Measurements from ENCODE around the gene SKI.

SKI gene

GRCh38 chr1:2194319-2194897 is 33.7 kb upstream of the SKI start, which contains the start of gene FAAP20:
Gene FAAP20 (minus strand): TSS chr1:2194772. CDS start chr1:2194749, 23 bp downstream.
- H3K4me1 ChIP-seq (ENCODE audit: control insufficient read depth, insufficient read depth, low read length, poor library complexity, severe bottlenecking), result peaks cover 40% of the 10 kb centered on the region
- H3K27ac ChIP-seq (ENCODE audit: insufficient read depth, low read length, poor library complexity, severe bottlenecking), result peak within 1 kb of the TSS; percentile 84
- peak in 2 of 3 donors; percentile 63 for DNase-seq
- H3K9me3 ChIP-seq (ENCODE audit: control insufficient read depth, low read length), result no peaks in the 10 kb centered on the region
- no peaks in the 10 kb centered on the region for H3K36me3 ChIP-seq (ENCODE audit: control insufficient read depth, insufficient read depth, low read length)
- H3K27me3 ChIP-seq (replicated peaks; ENCODE audit: control insufficient read depth, insufficient read depth, low read length, poor library complexity, severe bottlenecking), result no peaks in the 10 kb centered on the region
- peak within 1 kb of the TSS; percentile 67 for H3K4me3 ChIP-seq (ENCODE audit: insufficient read depth, low read depth, low read length, poor library complexity, severe bottlenecking)

GRCh38 chr1:2194898-2195673 is 33.0 kb upstream of the SKI start:
- DNase-seq, result peak; percentile 80 to 86 (median 83)
- Histone ChIP-seq H3K36me3 (ENCODE audit: control insufficient read depth, insufficient read depth, low read length) (no peaks in the 10 kb centered on the region), H3K4me3 (ENCODE audit: insufficient read depth, low read depth, low read length, poor library complexity, severe bottlenecking) (peak overlapping the region; percentile 67), H3K27me3 (replicated peaks; ENCODE audit: control insufficient read depth, insufficient read depth, low read length, poor library complexity, severe bottlenecking) (no peaks in the 10 kb centered on the region), H3K27ac (ENCODE audit: insufficient read depth, low read length, poor library complexity, severe bottlenecking) (peak overlapping the region; percentile 84), H3K4me1 (ENCODE audit: control insufficient read depth, insufficient read depth, low read length, poor library complexity, severe bottlenecking) (peaks cover 38% of the 10 kb centered on the region), H3K9me3 (ENCODE audit: control insufficient read depth, low read length) (no peaks in the 10 kb centered on the region)

DNA sequence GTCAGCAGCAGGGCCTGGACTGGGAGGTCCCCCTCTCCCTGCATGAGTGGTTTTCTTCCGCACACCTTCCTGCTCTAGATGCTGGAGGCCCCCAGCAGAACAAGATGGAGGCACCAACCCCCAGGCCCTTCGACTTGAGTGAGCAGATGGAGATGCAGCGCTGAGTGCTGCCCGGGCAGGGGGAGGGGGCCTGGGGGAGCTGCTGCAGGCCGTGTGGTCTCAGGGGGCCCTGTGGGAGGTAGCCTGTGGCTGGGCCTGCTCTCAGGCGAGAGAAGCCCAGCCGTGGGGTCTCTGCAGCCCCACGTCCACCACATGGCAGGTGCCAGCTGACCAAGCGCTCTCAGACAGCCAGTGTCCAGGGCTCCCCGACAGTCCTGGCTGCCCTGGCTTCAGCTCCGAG is 32.3 kb upstream of the SKI start:
- Histone ChIP-seq H3K4me1 (ENCODE audit: control insufficient read depth, insufficient read depth, low read length, poor library complexity, severe bottlenecking) (peaks cover 32% of the 10 kb centered on the region), H3K27ac (ENCODE audit: insufficient read depth, low read length, poor library complexity, severe bottlenecking) (peak overlapping the region; percentile 84), H3K4me3 (ENCODE audit: insufficient read depth, low read depth, low read length, poor library complexity, severe bottlenecking) (no peak overlapping the region), H3K36me3 (ENCODE audit: control insufficient read depth, insufficient read depth, low read length) (no peaks in the 10 kb centered on the region), H3K27me3 (replicated peaks; ENCODE audit: control insufficient read depth, insufficient read depth, low read length, poor library complexity, severe bottlenecking) (no peaks in the 10 kb centered on the region), H3K9me3 (ENCODE audit: control insufficient read depth, low read length) (no peaks in the 10 kb centered on the region)
- DNase-seq, result no peak

- H3K36me3 ChIP-seq (ENCODE audit: control insufficient read depth, insufficient read depth, low read length), result no peaks in the 10 kb centered on the region
- no peaks in the 10 kb centered on the region for H3K9me3 ChIP-seq (ENCODE audit: control insufficient read depth, low read length)
- no peak overlapping the region for H3K27ac ChIP-seq (ENCODE audit: insufficient read depth, low read length, poor library complexity, severe bottlenecking)
- H3K27me3 ChIP-seq (replicated peaks; ENCODE audit: control insufficient read depth, insufficient read depth, low read length, poor library complexity, severe bottlenecking), result no peaks in the 10 kb centered on the region
- peaks cover 32% of the 10 kb centered on the region for H3K4me1 ChIP-seq (ENCODE audit: control insufficient read depth, insufficient read depth, low read length, poor library complexity, severe bottlenecking)
- no peak for DNase-seq
- no peak overlapping the region for H3K4me3 ChIP-seq (ENCODE audit: insufficient read depth, low read depth, low read length, poor library complexity, severe bottlenecking)
Measured at GRCh38 chr1:2196901-2197638, 31.0 kb upstream of the SKI start.

GRCh38 chr1:2197707-2198165 is 30.4 kb upstream of the SKI start:
- H3K36me3 ChIP-seq (ENCODE audit: control insufficient read depth, insufficient read depth, low read length), result no peaks in the 10 kb centered on the region
- no peak overlapping the region for H3K4me3 ChIP-seq (ENCODE audit: insufficient read depth, low read depth, low read length, poor library complexity, severe bottlenecking)
- H3K27ac ChIP-seq (ENCODE audit: insufficient read depth, low read length, poor library complexity, severe bottlenecking), result no peak overlapping the region
- peaks cover 32% of the 10 kb centered on the region for H3K4me1 ChIP-seq (ENCODE audit: control insufficient read depth, insufficient read depth, low read length, poor library complexity, severe bottlenecking)
- H3K27me3 ChIP-seq (replicated peaks; ENCODE audit: control insufficient read depth, insufficient read depth, low read length, poor library complexity, severe bottlenecking), result no peaks in the 10 kb centered on the region
- no peak for DNase-seq
- H3K9me3 ChIP-seq (ENCODE audit: control insufficient read depth, low read length), result no peaks in the 10 kb centered on the region

GRCh38 chr1:2198571-2198970 is 29.5 kb upstream of the SKI start:
- H3K4me1 ChIP-seq (ENCODE audit: control insufficient read depth, insufficient read depth, low read length, poor library complexity, severe bottlenecking), result peaks cover 28% of the 10 kb centered on the region
- no peak for DNase-seq
- no peaks in the 10 kb centered on the region for H3K9me3 ChIP-seq (ENCODE audit: control insufficient read depth, low read length)
- H3K27me3 ChIP-seq (replicated peaks; ENCODE audit: control insufficient read depth, insufficient read depth, low read length, poor library complexity, severe bottlenecking), result no peaks in the 10 kb centered on the region
- no peaks in the 10 kb centered on the region for H3K36me3 ChIP-seq (ENCODE audit: control insufficient read depth, insufficient read depth, low read length)
- H3K4me3 ChIP-seq (ENCODE audit: insufficient read depth, low read depth, low read length, poor library complexity, severe bottlenecking), result no peak overlapping the region
- H3K27ac ChIP-seq (ENCODE audit: insufficient read depth, low read length, poor library complexity, severe bottlenecking), result peak overlapping the region; percentile 73

GRCh38 chr1:2199042-2199810 is 28.9 kb upstream of the SKI start:
- Histone ChIP-seq H3K36me3 (ENCODE audit: control insufficient read depth, insufficient read depth, low read length) (no peaks in the 10 kb centered on the region), H3K4me3 (ENCODE audit: insufficient read depth, low read depth, low read length, poor library complexity, severe bottlenecking) (peak overlapping the region; percentile 41), H3K4me1 (ENCODE audit: control insufficient read depth, insufficient read depth, low read length, poor library complexity, severe bottlenecking) (peaks cover 24% of the 10 kb centered on the region), H3K27me3 (replicated peaks; ENCODE audit: control insufficient read depth, insufficient read depth, low read length, poor library complexity, severe bottlenecking) (no peaks in the 10 kb centered on the region), H3K9me3 (ENCODE audit: control insufficient read depth, low read length) (no peaks in the 10 kb centered on the region), H3K27ac (ENCODE audit: insufficient read depth, low read length, poor library complexity, severe bottlenecking) (peak overlapping the region; percentile 73)
- peak; percentile 72 to 78 (median 72) for DNase-seq

DNA sequence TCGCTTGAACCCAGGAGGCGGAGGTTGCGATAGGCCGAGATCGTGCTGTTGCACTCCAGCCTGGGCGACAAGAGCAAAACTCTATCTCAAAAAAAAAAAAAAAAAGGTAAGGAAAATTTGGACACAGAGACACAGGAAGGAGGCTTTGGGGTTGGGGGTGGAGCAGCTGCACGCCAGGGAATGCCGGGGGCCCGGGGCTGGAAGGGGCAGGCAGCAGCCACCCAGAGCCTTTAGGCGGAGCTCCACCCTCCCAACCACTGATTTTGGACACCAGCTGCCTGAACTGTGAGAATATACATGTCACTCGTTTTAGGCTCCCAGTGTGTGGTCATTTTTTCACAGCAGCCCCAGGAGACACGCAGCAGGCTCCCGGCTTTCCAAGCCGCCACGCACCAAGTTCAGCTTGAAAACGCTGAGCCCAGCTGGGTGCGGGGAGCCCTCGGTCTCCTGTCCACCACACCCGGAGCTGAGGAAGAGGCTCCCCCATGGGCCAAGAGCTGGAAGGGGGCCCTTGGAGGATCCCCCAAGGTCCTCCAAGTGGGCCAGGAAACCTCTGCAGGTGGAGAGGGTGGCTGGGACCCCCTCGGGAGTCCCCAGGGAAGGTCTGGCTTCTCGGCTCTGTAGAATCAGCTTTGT is 27.7 kb upstream of the SKI start:
- DNase-seq, result no peak
- Histone ChIP-seq H3K27me3 (replicated peaks; ENCODE audit: control insufficient read depth, insufficient read depth, low read length, poor library complexity, severe bottlenecking) (no peaks in the 10 kb centered on the region), H3K4me1 (ENCODE audit: control insufficient read depth, insufficient read depth, low read length, poor library complexity, severe bottlenecking) (peaks cover 23% of the 10 kb centered on the region), H3K9me3 (ENCODE audit: control insufficient read depth, low read length) (no peaks in the 10 kb centered on the region), H3K36me3 (ENCODE audit: control insufficient read depth, insufficient read depth, low read length) (no peaks in the 10 kb centered on the region), H3K4me3 (ENCODE audit: insufficient read depth, low read depth, low read length, poor library complexity, severe bottlenecking) (no peak overlapping the region), H3K27ac (ENCODE audit: insufficient read depth, low read length, poor library complexity, severe bottlenecking) (no peak overlapping the region)

DNA sequence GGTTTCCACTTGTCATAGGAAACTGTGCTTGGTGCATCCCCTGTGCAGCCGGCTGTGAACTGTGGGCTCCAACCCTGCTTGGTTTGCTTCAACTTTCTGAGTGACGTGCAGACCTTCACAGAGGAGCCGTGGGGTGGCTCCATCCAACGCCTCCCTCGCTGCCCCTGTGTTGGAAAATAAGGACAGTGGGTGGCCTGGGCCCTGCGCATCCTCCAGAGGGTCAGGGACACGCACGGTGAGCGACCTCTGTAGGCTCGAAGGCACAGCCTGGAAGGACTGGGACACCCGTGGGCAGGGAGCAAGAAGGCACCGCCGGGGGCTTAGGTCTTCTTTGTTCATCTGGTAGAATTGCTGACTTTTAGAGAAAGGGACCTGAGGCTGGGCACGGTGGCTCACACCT is 27.1 kb upstream of the SKI start:
- Histone ChIP-seq H3K4me1 (ENCODE audit: control insufficient read depth, insufficient read depth, low read length, poor library complexity, severe bottlenecking) (peaks cover 29% of the 10 kb centered on the region), H3K4me3 (ENCODE audit: insufficient read depth, low read depth, low read length, poor library complexity, severe bottlenecking) (no peak overlapping the region), H3K27me3 (replicated peaks; ENCODE audit: control insufficient read depth, insufficient read depth, low read length, poor library complexity, severe bottlenecking) (no peaks in the 10 kb centered on the region), H3K27ac (ENCODE audit: insufficient read depth, low read length, poor library complexity, severe bottlenecking) (no peak overlapping the region), H3K36me3 (ENCODE audit: control insufficient read depth, insufficient read depth, low read length) (no peaks in the 10 kb centered on the region), H3K9me3 (ENCODE audit: control insufficient read depth, low read length) (no peaks in the 10 kb centered on the region)
- DNase-seq, result no peak
